KOPT-K1 (cell line): Measurements from ENCODE around the gene MSH2.
"Not testable (repeated sequence)": the region's sequence is repeated elsewhere in the genome, so short reads cannot be mapped to it uniquely, and the experiment has no call there.

ENCODE experiments used
- H3K27ac ChIP-seq: fragments of 200-600 bp; sonication (generic); 2 replicates; pipeline ENCODE4 v1.5.1; 2016; ENCODE audit warnings: antibody characterized with exemption, mild to moderate bottlenecking, low read depth, low read length; ENCODE audit not compliant: poor library complexity, severe bottlenecking
- H3K36me3 ChIP-seq: fragments of 200-600 bp; sonication (generic); 2 replicates; pipeline ENCODE4 v1.5.1; 2017; ENCODE audit warnings: antibody characterized with exemption, mild to moderate bottlenecking, low read length, moderate library complexity; ENCODE audit not compliant: insufficient read depth
- H3K9me3 ChIP-seq: fragments of 200-600 bp; sonication (generic); 2 replicates; pipeline ENCODE4 v1.5.1; 2017; ENCODE audit warnings: antibody characterized with exemption, low read length, mild to moderate bottlenecking; ENCODE audit not compliant: insufficient read depth, poor library complexity, severe bottlenecking

The MSH2 gene

DNA sequence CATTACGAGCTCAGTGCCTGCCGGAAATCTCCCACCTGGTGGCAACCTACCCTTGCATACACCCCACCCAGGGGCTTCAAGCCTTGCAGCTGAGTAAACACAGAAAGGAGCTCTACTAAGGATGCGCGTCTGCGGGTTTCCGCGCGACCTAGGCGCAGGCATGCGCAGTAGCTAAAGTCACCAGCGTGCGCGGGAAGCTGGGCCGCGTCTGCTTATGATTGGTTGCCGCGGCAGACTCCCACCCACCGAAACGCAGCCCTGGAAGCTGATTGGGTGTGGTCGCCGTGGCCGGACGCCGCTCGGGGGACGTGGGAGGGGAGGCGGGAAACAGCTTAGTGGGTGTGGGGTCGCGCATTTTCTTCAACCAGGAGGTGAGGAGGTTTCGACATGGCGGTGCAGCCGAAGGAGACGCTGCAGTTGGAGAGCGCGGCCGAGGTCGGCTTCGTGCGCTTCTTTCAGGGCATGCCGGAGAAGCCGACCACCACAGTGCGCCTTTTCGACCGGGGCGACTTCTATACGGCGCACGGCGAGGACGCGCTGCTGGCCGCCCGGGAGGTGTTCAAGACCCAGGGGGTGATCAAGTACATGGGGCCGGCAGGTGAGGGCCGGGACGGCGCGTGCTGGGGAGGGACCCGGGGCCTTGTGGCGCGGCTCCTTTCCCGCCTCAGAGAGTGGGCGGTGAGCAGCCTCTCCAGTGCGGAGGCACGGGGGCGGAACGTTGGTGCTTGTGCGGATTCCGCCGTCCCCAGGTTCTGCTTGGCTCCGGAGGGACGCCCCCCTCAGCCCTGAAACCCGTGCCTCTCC lies at the start of gene MSH2:
TSS of gene MSH2 (plus strand) at position 352 of the 804 bp plus-strand sequence. CDS start at position 388, 36 bp downstream.
- peaks cover 34% of the 10 kb centered on the region for H3K36me3 ChIP-seq
- peak within 1 kb of the TSS; percentile 85 for H3K27ac ChIP-seq
- H3K9me3 ChIP-seq, result peaks cover 9% of the 10 kb centered on the region

DNA sequence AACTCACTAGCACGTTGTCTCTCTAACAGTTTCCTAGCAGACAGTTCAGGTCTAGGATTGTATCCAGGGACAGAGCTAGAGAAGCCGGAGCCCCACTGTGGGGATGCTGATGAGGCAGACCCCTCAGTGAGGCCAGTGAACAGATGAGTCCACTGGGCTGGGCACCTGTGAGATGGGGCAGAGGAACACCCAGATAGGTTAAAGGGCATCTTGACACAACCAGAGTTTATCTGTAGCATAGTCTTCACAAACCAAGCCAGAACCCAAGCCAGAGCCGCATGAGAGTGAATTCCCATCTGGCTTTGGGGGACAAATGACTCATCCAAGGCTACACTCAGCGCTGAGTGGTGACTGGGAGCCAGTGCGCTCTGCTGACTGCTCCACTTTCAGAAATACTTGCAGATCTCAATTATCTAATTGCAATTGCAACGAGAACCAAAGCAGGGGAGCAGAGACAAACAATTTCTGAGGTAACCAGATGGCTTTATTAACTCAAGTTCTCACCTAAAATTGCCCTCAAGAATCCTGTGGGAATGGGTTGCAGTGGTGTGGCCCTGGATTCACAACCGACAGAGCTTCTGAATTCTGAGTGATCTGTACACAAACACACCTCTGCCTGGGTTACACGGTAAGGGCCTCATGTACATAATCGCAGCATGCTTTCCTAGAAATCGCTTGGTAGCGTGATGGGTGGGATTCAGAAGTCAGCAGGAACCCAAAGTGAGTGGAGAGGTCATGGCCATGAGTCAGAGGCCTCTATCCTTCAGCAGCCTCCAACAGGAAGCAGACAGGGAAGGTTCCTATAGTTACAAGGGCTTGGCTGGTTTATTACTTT lies 48.7 kb upstream of the MSH2 start:
- H3K9me3 ChIP-seq, result no peaks in the 10 kb centered on the region
- H3K27ac ChIP-seq, result no peak overlapping the region
- no peaks in the 10 kb centered on the region for H3K36me3 ChIP-seq

DNA sequence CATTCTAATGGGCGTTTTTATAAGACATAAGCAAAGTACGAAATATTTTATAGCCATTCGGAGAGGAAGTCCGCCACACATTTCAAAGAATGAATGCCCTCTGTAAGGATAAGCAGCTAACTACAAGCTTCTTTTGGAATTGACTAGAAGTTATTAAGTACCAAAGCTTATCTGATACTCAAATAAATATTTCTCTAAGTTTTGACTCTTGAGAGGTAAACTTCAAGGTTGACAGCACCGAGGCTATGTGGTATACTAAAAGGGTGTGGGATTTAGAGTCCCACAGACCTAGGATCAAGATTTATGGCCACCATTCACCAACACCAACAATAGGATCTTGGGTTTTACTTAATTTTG lies 48.1 kb upstream of the MSH2 start:
- Histone ChIP-seq H3K27ac (no peak overlapping the region), H3K36me3 (no peaks in the 10 kb centered on the region), H3K9me3 (no peaks in the 10 kb centered on the region)

DNA sequence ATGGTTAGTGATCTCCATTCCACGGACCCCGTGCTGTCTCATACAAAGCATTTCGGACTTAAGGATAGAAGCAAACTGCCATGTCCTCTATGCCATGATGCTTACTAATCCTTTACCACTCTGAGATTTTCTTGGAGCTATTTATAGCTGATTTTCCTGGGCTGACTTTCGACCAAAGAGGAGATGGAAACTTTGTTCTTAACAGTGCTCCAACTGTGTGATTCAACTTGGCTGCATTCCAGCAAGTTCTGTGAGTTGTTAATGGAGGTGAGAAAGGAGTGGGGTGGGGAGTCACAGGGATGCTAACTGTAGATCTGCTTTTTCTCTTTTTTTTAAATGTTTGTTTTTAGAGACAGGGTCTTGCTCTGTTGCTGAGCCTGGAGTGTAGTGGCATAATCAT lies 45.5 kb upstream of the MSH2 start:
- no peaks in the 10 kb centered on the region for H3K9me3 ChIP-seq
- no peaks in the 10 kb centered on the region for H3K36me3 ChIP-seq
- H3K27ac ChIP-seq, result no peak overlapping the region

DNA sequence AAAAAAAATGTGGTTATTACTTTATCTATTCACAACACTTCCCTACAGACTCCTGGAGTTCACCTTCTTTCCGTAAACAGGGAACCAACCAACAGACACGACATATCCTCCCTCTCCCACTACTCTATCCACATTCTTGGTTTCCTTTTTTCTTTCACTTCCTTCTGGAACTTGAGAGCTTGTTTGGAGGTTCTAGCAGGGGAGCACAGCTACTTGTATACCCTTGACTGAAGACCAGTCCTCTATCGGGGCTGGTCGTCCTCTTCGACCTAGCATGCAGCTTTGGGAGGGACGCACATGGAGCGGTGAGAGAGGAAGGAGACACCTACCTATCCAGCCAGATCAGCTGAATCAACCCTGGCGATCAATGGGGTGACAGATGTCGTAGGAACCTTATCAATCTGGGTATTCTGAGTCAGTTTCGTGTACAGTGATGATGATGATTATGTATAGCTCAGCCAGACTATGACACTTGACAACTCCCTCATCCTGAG lies 43.5 kb upstream of the MSH2 start:
- H3K36me3 ChIP-seq, result no peaks in the 10 kb centered on the region
- H3K27ac ChIP-seq, result no peak overlapping the region
- H3K9me3 ChIP-seq, result no peaks in the 10 kb centered on the region

- Histone ChIP-seq H3K9me3 (no peaks in the 10 kb centered on the region), H3K27ac (no peak overlapping the region), H3K36me3 (no peaks in the 10 kb centered on the region)
Measured at GRCh38 chr2:47360283-47360682, 42.7 kb upstream of the MSH2 start.

DNA sequence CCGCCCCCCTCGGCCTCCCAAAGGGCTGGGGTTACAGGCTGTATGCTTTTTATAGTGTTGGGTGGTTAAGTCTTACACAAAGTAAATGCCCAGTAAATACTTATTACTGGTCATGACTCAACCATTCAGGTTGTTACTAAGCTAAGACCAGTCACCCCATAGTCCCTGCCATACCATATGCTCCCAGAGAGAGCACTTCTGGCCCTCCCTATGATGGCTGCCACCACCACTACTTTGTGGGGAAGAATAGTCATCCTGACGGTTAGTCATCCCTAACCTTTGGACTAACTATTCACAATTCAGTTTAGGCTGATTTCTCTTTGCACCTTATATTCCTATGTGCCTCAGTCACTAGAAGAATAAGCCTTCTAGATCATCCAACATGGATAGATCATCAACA lies 42.0 kb upstream of the MSH2 start:
- no peaks in the 10 kb centered on the region for H3K9me3 ChIP-seq
- no peaks in the 10 kb centered on the region for H3K36me3 ChIP-seq
- H3K27ac ChIP-seq, result no peak overlapping the region

GRCh38 chr2:47361505-47362229 lies 41.3 kb upstream of the MSH2 start:
- not testable (repeated sequence) for H3K27ac ChIP-seq, H3K9me3 ChIP-seq, H3K36me3 ChIP-seq

DNA sequence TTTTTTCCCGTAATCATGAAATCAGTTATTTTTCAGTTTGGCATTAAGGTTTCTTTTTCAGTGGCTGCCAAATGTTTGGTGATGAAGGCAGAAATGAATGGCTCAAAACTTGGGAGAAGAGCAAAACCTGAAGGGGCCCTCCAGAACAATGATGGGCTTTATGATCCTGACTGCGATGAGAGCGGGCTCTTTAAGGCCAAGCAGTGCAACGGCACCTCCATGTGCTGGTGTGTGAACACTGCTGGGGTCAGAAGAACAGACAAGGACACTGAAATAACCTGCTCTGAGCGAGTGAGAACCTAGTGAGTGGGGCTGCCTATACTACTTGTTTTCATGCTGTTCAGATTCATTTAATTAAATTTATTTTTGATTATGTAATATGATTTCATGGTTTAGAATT lies 29.2 kb upstream of the MSH2 start:
- Histone ChIP-seq H3K36me3 (no peaks in the 10 kb centered on the region), H3K9me3 (no peaks in the 10 kb centered on the region), H3K27ac (no peak overlapping the region)

DNA sequence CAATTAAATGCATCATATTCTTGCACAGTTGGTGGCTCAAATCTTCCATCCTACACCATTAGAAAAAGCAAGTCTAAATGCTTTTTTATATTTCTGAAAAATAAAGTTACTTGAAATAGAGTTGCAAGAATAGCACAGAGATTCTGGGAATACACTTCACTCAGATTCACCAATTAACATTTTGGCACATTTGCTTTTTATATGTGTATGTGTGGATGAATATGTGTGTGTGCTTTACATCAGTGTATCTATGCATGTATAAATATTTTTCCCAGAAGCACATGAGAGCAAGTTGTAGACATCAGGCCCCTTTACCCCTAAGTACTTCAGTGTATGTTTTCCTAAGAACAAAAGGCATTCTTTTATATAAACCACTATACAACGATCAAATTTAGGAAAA lies 27.6 kb upstream of the MSH2 start:
- no peak overlapping the region for H3K27ac ChIP-seq
- H3K9me3 ChIP-seq, result no peaks in the 10 kb centered on the region
- no peaks in the 10 kb centered on the region for H3K36me3 ChIP-seq

GRCh38 chr2:47379384-47379783 lies 23.6 kb upstream of the MSH2 start:
- Histone ChIP-seq H3K27ac (no peak overlapping the region), H3K36me3 (no peaks in the 10 kb centered on the region), H3K9me3 (no peaks in the 10 kb centered on the region)

GRCh38 chr2:47381408-47381807 lies 21.5 kb upstream of the MSH2 start:
- H3K36me3 ChIP-seq, result no peaks in the 10 kb centered on the region
- H3K9me3 ChIP-seq, result no peaks in the 10 kb centered on the region
- no peak overlapping the region for H3K27ac ChIP-seq

DNA sequence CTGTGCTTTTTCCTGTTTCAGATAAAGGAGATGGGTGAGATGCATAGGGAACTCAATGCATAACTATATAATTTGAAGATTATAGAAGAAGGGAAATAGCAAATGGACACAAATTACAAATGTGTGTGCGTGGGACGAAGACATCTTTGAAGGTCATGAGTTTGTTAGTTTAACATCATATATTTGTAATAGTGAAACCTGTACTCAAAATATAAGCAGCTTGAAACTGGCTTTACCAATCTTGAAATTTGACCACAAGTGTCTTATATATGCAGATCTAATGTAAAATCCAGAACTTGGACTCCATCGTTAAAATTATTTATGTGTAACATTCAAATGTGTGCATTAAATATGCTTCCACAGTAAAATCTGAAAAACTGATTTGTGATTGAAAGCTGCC lies 16.4 kb upstream of the MSH2 start:
- Histone ChIP-seq H3K27ac (no peak overlapping the region), H3K36me3 (no peaks in the 10 kb centered on the region), H3K9me3 (no peaks in the 10 kb centered on the region)

- H3K9me3 ChIP-seq, result no peaks in the 10 kb centered on the region
- no peaks in the 10 kb centered on the region for H3K36me3 ChIP-seq
- H3K27ac ChIP-seq, result no peak overlapping the region
Measured at GRCh38 chr2:47388888-47389287, 14.1 kb upstream of the MSH2 start.

GRCh38 chr2:47389692-47390091 lies 13.3 kb upstream of the MSH2 start:
- Histone ChIP-seq H3K27ac (no peak overlapping the region), H3K36me3 (no peaks in the 10 kb centered on the region), H3K9me3 (no peaks in the 10 kb centered on the region)
